K562 (cell line): ENCODE measurements around the gene LONRF3. TPM values are rescaled to one million over a fixed set of nuclear protein-coding genes. Genes with fewer than 3 reads are reported as not detected.

Experiments
- CBFA2T2 ChIP-seq: fragments of 450-650 bp; conservative IDR thresholded peaks from 2 replicates; pipeline ENCODE4 v1.6.1; 2017; ENCODE audit warnings: mild to moderate bottlenecking
- MAFK ChIP-seq: IDR thresholded peaks from 2 replicates; pipeline ENCODE4 v1.6.1; 2011; ENCODE audit warnings: low read length, improper control_type of control experiment
- MYC ChIP-seq, 2 experiments: fragments of 250-450 bp in 1 of 2; sonication (Bioruptor Pico) in 1 of 2; IDR thresholded peaks; 2 replicates each; pipeline versions ENCODE4 v1.5.1 to v1.6.1; 2012 to 2021; ENCODE audit warnings: low read depth in 2 of 2, borderline replicate concordance in 1 of 2, improper control_type of control experiment in 1 of 2, low read length in 1 of 2, mild to moderate bottlenecking in 1 of 2, moderate library complexity in 1 of 2
- RUNX1 ChIP-seq: sonication (generic); IDR thresholded peaks from 2 replicates; pipeline ENCODE4 v1.6.1; 2016; ENCODE audit warnings: antibody characterized with exemption, low read depth
- SMAD4 ChIP-seq: fragments of 250-450 bp; sonication (Bioruptor Pico); conservative IDR thresholded peaks from 2 replicates; pipeline ENCODE4 v1.8.0; 2021; ENCODE audit warnings: inconsistent platforms, mild to moderate bottlenecking, moderate library complexity
- SMARCB1 ChIP-seq: IDR thresholded peaks from 2 replicates; pipeline ENCODE4 v1.6.1; 2011; ENCODE audit warnings: improper control_type of control experiment, low read depth; ENCODE audit not compliant: insufficient read length
- SRSF9 ChIP-seq: fragments of 200-400 bp; formaldehyde crosslinking; IDR thresholded peaks from 2 replicates; pipeline ENCODE4 v1.6.1; 2017; ENCODE audit warnings: low read depth, low read length, borderline replicate concordance
- TBL1XR1 ChIP-seq, 2 experiments: IDR thresholded peaks; 2 replicates each; pipeline ENCODE4 v1.6.1; 2012; ENCODE audit warnings: improper control_type of control experiment in 2 of 2, low read length in 2 of 2, mild to moderate bottlenecking in 1 of 2
- U2AF2 ChIP-seq: fragments of 200-400 bp; formaldehyde crosslinking; optimal IDR thresholded peaks from 2 replicates; pipeline ENCODE3; 2017; ENCODE audit warnings: low read depth, mild to moderate bottlenecking, low read length
- XRCC3 ChIP-seq: fragments of 450-650 bp; IDR thresholded peaks from 2 replicates; pipeline ENCODE4 v1.6.1; 2017; ENCODE audit warnings: mild to moderate bottlenecking, moderate library complexity
- ZNF143 ChIP-seq: sonication (generic); formaldehyde crosslinking; IDR thresholded peaks from 2 replicates; pipeline ENCODE4 v1.9.0; 2022; ENCODE audit warnings: mild to moderate bottlenecking, missing genetic modification reagents
- ZNF174 ChIP-seq: fragments of 250-450 bp; sonication (Bioruptor Pico); IDR thresholded peaks from 2 replicates; pipeline ENCODE4 v1.4.0; 2020; ENCODE audit warnings: mild to moderate bottlenecking
- polyA plus RNA-seq, 8 experiments: library from polyadenylated mRNA; depleted of rRNA in 4 of 8; stranded (reverse) in 5 of 8; unstranded in 3 of 8; fragments of >200 nt; fragmentation: Nextera tagmentation in 2 of 8; fragmentation: Illumina TruSeq in 1 of 8; extraction: Ambion mirVana in 2 of 8; extraction: Trizol in 1 of 8; gene quantifications; 2 replicates each; pipeline versions ENCODE4 v1.2.1 to v1.2.3, GENCODE V29; 2011 to 2014; ENCODE audit warnings: inconsistent platforms in 1 of 8, missing spikeins in 1 of 8
- total RNA-seq, 7 experiments: library from RNA; depleted of rRNA in 6 of 7; stranded (reverse); fragments of >200 nt in 6 of 7; fragmentation: Illumina TruSeq in 2 of 7; extraction: Trizol in 2 of 7; gene quantifications; 2 replicates each; pipeline versions ENCODE4 v1.2.1 to v1.2.3, GENCODE V29; 2011 to 2021; ENCODE audit warnings: low replicate concordance in 1 of 7
- TF ChIP-seq, protein P1 (sequence below): fragments of 250-450 bp; sonication (Bioruptor Pico); IDR thresholded peaks from 2 replicates; pipeline ENCODE4 v1.5.0; 2020; ENCODE audit warnings: mild to moderate bottlenecking
- TF ChIP-seq, protein P2 (sequence below): fragments of 250-450 bp; sonication (Bioruptor Pico); IDR thresholded peaks from 2 replicates; pipeline ENCODE4 v1.4.0; 2020; ENCODE audit warnings: mild to moderate bottlenecking, moderate library complexity, borderline replicate concordance
- TF ChIP-seq, protein P3 (sequence below): fragments of 150-350 bp; IDR thresholded peaks from 2 replicates; pipeline ENCODE4 v1.6.1; 2014; ENCODE audit warnings: low read depth, mild to moderate bottlenecking, low read length, borderline replicate concordance
- TF ChIP-seq, protein P4 (sequence below): fragments of 450-650 bp; IDR thresholded peaks from 2 replicates; pipeline ENCODE4 v1.6.1; 2017; ENCODE audit warnings: antibody characterized with exemption, mild to moderate bottlenecking

LONRF3 gene
- total and polyA plus RNA-seq, 9 of the 15 experiments (the other 6 are each of a cell fraction or from before 2014, with no cell fraction given), result 1.3 to 22.0 (median 8.7) TPM

DNA sequence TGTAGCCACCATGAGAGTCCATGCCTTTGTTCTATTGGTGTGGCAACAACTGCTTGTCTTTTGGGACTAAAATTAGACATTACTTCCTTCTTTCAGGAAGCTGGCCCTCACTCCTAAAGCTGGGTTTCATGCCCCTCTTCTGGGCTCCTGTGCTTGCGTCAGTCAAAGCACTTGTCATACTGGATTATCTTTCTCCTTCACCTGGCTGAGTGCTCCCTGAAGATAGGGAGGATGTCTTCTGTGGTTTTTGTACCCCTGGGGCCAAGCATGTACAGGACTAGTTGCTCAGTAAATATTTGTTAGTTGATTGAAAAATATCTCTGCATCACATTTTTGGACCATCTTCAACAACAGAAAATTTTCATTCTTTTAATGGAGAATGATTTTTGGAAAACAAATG lies 26.1 kb upstream of the LONRF3 start (continued):
- TF ChIP-seq, protein P1, sequence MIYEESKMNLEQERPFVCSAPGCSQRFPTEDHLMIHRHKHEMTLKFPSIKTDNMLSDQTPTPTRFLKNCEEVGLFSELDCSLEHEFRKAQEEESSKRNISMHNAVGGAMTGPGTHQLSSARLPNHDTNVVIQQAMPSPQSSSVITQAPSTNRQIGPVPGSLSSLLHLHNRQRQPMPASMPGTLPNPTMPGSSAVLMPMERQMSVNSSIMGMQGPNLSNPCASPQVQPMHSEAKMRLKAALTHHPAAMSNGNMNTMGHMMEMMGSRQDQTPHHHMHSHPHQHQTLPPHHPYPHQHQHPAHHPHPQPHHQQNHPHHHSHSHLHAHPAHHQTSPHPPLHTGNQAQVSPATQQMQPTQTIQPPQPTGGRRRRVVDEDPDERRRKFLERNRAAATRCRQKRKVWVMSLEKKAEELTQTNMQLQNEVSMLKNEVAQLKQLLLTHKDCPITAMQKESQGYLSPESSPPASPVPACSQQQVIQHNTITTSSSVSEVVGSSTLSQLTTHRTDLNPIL (CRISPR knock-in tag), result no peak
- TF ChIP-seq ZNF174 (CRISPR knock-in tag) (no peak), CBFA2T2 (peak; percentile 79), TBL1XR1 (IDR thresholded peaks at IDR 0.05; ENCODE audit: low read length in 2 of 2) (0 out of 4 replicates have a peak, but pooled peaks of 1 of the 2 experiments have one; percentile 47), SRSF9 (no peak), MYC (IDR thresholded peaks at IDR 0.05; ENCODE audit: low read depth, low read length) (no peak), MYC (CRISPR knock-in tag; IDR thresholded peaks at IDR 0.05; ENCODE audit: borderline replicate concordance, low read depth) (no peak), RUNX1 (no peak), MAFK (no peak), SMAD4 (CRISPR knock-in tag) (0 out of 2 replicates have a peak, but pooled peaks have one; percentile 29), U2AF2 (no peak), ZNF143 (CRISPR knock-in tag) (no peak), SMARCB1 (no peak), XRCC3 (no peak)
- TF ChIP-seq, protein P2, sequence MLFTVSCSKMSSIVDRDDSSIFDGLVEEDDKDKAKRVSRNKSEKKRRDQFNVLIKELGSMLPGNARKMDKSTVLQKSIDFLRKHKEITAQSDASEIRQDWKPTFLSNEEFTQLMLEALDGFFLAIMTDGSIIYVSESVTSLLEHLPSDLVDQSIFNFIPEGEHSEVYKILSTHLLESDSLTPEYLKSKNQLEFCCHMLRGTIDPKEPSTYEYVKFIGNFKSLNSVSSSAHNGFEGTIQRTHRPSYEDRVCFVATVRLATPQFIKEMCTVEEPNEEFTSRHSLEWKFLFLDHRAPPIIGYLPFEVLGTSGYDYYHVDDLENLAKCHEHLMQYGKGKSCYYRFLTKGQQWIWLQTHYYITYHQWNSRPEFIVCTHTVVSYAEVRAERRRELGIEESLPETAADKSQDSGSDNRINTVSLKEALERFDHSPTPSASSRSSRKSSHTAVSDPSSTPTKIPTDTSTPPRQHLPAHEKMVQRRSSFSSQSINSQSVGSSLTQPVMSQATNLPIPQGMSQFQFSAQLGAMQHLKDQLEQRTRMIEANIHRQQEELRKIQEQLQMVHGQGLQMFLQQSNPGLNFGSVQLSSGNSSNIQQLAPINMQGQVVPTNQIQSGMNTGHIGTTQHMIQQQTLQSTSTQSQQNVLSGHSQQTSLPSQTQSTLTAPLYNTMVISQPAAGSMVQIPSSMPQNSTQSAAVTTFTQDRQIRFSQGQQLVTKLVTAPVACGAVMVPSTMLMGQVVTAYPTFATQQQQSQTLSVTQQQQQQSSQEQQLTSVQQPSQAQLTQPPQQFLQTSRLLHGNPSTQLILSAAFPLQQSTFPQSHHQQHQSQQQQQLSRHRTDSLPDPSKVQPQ (CRISPR knock-in tag), result no peak
- TF ChIP-seq, protein P3, sequence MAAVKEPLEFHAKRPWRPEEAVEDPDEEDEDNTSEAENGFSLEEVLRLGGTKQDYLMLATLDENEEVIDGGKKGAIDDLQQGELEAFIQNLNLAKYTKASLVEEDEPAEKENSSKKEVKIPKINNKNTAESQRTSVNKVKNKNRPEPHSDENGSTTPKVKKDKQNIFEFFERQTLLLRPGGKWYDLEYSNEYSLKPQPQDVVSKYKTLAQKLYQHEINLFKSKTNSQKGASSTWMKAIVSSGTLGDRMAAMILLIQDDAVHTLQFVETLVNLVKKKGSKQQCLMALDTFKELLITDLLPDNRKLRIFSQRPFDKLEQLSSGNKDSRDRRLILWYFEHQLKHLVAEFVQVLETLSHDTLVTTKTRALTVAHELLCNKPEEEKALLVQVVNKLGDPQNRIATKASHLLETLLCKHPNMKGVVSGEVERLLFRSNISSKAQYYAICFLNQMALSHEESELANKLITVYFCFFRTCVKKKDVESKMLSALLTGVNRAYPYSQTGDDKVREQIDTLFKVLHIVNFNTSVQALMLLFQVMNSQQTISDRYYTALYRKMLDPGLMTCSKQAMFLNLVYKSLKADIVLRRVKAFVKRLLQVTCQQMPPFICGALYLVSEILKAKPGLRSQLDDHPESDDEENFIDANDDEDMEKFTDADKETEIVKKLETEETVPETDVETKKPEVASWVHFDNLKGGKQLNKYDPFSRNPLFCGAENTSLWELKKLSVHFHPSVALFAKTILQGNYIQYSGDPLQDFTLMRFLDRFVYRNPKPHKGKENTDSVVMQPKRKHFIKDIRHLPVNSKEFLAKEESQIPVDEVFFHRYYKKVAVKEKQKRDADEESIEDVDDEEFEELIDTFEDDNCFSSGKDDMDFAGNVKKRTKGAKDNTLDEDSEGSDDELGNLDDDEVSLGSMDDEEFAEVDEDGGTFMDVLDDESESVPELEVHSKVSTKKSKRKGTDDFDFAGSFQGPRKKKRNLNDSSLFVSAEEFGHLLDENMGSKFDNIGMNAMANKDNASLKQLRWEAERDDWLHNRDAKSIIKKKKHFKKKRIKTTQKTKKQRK, result no peak
- TF ChIP-seq, protein P4, sequence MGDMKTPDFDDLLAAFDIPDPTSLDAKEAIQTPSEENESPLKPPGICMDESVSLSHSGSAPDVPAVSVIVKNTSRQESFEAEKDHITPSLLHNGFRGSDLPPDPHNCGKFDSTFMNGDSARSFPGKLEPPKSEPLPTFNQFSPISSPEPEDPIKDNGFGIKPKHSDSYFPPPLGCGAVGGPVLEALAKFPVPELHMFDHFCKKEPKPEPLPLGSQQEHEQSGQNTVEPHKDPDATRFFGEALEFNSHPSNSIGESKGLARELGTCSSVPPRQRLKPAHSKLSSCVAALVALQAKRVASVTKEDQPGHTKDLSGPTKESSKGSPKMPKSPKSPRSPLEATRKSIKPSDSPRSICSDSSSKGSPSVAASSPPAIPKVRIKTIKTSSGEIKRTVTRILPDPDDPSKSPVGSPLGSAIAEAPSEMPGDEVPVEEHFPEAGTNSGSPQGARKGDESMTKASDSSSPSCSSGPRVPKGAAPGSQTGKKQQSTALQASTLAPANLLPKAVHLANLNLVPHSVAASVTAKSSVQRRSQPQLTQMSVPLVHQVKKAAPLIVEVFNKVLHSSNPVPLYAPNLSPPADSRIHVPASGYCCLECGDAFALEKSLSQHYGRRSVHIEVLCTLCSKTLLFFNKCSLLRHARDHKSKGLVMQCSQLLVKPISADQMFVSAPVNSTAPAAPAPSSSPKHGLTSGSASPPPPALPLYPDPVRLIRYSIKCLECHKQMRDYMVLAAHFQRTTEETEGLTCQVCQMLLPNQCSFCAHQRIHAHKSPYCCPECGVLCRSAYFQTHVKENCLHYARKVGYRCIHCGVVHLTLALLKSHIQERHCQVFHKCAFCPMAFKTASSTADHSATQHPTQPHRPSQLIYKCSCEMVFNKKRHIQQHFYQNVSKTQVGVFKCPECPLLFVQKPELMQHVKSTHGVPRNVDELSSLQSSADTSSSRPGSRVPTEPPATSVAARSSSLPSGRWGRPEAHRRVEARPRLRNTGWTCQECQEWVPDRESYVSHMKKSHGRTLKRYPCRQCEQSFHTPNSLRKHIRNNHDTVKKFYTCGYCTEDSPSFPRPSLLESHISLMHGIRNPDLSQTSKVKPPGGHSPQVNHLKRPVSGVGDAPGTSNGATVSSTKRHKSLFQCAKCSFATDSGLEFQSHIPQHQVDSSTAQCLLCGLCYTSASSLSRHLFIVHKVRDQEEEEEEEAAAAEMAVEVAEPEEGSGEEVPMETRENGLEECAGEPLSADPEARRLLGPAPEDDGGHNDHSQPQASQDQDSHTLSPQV, result no peak
